GM23248 (cell line): ENCODE measurements around the gene PAX7.

Experiments
- EZH2 ChIP-seq: fragments of 200-600 bp; sonication (generic); IDR thresholded peaks from 2 replicates; pipeline ENCODE4 v1.6.1; 2018; ENCODE audit warnings: antibody characterized with exemption, mild to moderate bottlenecking; ENCODE audit not compliant: insufficient read depth, poor library complexity, severe bottlenecking
- EZH2phosphoT487 ChIP-seq: fragments of 200-600 bp; sonication (generic); IDR thresholded peaks from 2 replicates; pipeline ENCODE4 v1.6.1; 2018; ENCODE audit warnings: antibody characterized with exemption, moderate library complexity, mild to moderate bottlenecking, low read depth; ENCODE audit not compliant: insufficient read depth

DNA sequence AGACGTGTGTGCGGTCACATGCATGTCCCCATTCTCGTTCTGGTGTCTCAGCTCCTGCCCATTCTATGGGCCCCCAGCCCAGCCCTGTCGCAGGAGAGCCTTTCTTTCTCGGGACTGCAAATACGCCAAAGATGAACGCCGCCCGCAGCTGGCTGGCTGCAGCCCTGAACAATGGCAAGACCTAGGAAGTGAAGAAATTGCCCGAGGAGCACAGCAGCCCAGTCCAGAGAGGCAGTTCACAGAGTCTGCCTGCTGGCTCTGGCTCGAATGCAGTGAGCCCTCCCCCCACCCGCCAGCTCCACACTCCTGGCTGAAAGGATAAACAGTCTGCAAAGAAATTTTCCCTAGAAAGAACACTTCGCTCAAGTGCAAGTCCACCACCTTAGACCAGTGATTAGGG is 23.3 kb downstream of the PAX7 start:
- TF ChIP-seq EZH2, result no peak
- no peak for TF ChIP-seq EZH2phosphoT487
